ENCODE data around the gene LRBA.

LRBA gene

GRCh38 chr4:150495550-150495949 lies 519.5 kb downstream of the LRBA start:
- no peak for TF ChIP-seq CTCF (IDR thresholded peaks at IDR 0.05; ENCODE audit: insufficient read depth, low read depth, low read length, missing control alignments)
- H3K4me3 ChIP-seq (ENCODE audit: low read length), result no peak overlapping the region
- DNase-seq (ENCODE audit: low read depth), result no peak

GRCh38 chr4:150493851-150494250 lies 521.2 kb downstream of the LRBA start:
- DNase-seq (ENCODE audit: low read depth), result peak; percentile 46
- no peak overlapping the region for H3K4me3 ChIP-seq (ENCODE audit: low read length)
- TF ChIP-seq CTCF (IDR thresholded peaks at IDR 0.05; ENCODE audit: insufficient read depth, low read depth, low read length, missing control alignments), result no peak

- no peak for DNase-seq (ENCODE audit: low read depth)
- no peak for TF ChIP-seq CTCF (IDR thresholded peaks at IDR 0.05; ENCODE audit: insufficient read depth, low read depth, low read length, missing control alignments)
- H3K4me3 ChIP-seq (ENCODE audit: low read length), result no peak overlapping the region
Observed at GRCh38 chr4:150491132-150492049, 523.7 kb downstream of the LRBA start.

- DNase-seq (ENCODE audit: low read depth), result no peak
- no peak for TF ChIP-seq CTCF (IDR thresholded peaks at IDR 0.05; ENCODE audit: insufficient read depth, low read depth, low read length, missing control alignments)
- H3K4me3 ChIP-seq (ENCODE audit: low read length), result no peak overlapping the region
Observed at GRCh38 chr4:150482581-150482980, 532.5 kb downstream of the LRBA start.

- no peak overlapping the region for H3K4me3 ChIP-seq (ENCODE audit: low read length)
- DNase-seq (ENCODE audit: low read depth), result no peak
- TF ChIP-seq CTCF (IDR thresholded peaks at IDR 0.05; ENCODE audit: insufficient read depth, low read depth, low read length, missing control alignments), result no peak
Observed at GRCh38 chr4:150479657-150480056, 535.4 kb downstream of the LRBA start.

- DNase-seq (ENCODE audit: low read depth), result no peak
- no peak overlapping the region for H3K4me3 ChIP-seq (ENCODE audit: low read length)
- no peak for TF ChIP-seq CTCF (IDR thresholded peaks at IDR 0.05; ENCODE audit: insufficient read depth, low read depth, low read length, missing control alignments)
Observed at GRCh38 chr4:150477869-150478268, 537.2 kb downstream of the LRBA start.

GRCh38 chr4:150476776-150477175 lies 538.3 kb downstream of the LRBA start:
- no peak overlapping the region for H3K4me3 ChIP-seq (ENCODE audit: low read length)
- TF ChIP-seq CTCF (IDR thresholded peaks at IDR 0.05; ENCODE audit: insufficient read depth, low read depth, low read length, missing control alignments), result no peak
- DNase-seq (ENCODE audit: low read depth), result peak; percentile 57
